HEK293 (cell line): Measurements from ENCODE around the gene CLEC16A.

Source experiments
- CTCF ChIA-PET: fragments of 350-600 bp; formaldehyde crosslinking; extraction: SDS; loops from one replicate; lab custom pipeline; 2021; ENCODE audit warnings: antibody characterized with exemption; lab: Yijun Ruan, JAX
- POLR2A ChIA-PET: fragments of 300-600 bp; formaldehyde crosslinking; extraction: SDS; loops from one replicate; lab custom pipeline; 2020; ENCODE audit warnings: antibody characterized with exemption, inconsistent platforms; lab: Yijun Ruan, JAX
- H3K27ac ChIP-seq: fragments of 200-500 bp; sonication (Bioruptor generic); 2 replicates; pipeline ENCODE4 v1.5.1; 2014; ENCODE audit warnings: low read depth, low read length, control low read depth, inconsistent platforms; ENCODE audit errors: extremely low read depth
- H3K36me3 ChIP-seq, 2 experiments: fragments of 200-500 bp in 1 of 2; sonication (Bioruptor generic) in 1 of 2; 1 replicate in 1 of 2; 2 replicates in 1 of 2; pipeline ENCODE4 v1.5.1; 2014 to 2017; ENCODE audit warnings: inconsistent platforms in 2 of 2, low read length in 2 of 2; ENCODE audit not compliant: control insufficient read depth in 2 of 2, insufficient read depth in 1 of 2
- H3K4me1 ChIP-seq: fragments of 200-500 bp; sonication (Bioruptor generic); 2 replicates; pipeline ENCODE4 v1.5.1; 2014; ENCODE audit warnings: mild to moderate bottlenecking, low read length, inconsistent platforms; ENCODE audit not compliant: control insufficient read depth, insufficient read depth
- H3K4me3 ChIP-seq: 2 replicates; pipeline ENCODE4 v1.5.1; 2011; ENCODE audit warnings: low read depth, mild to moderate bottlenecking, control low read depth, low read length, moderate library complexity
- H3K9me3 ChIP-seq: fragments of 200-500 bp; sonication (Bioruptor generic); 2 replicates; pipeline ENCODE4 v1.5.1; 2014; ENCODE audit warnings: low read depth, low read length, inconsistent platforms; ENCODE audit not compliant: control insufficient read depth, insufficient read depth
- ATF2 ChIP-seq: fragments of 450-650 bp; formaldehyde crosslinking; IDR thresholded peaks from 2 replicates; pipeline ENCODE4 v1.5.1; 2016; ENCODE audit warnings: missing biosample characterization, missing genetic modification characterization, low read depth
- KLF17 ChIP-seq: fragments of 450-650 bp; formaldehyde crosslinking; IDR thresholded peaks from 2 replicates; pipeline ENCODE4 v1.5.1; 2016; ENCODE audit warnings: missing biosample characterization, missing genetic modification characterization
- MYNN ChIP-seq: fragments of 450-650 bp; formaldehyde crosslinking; IDR thresholded peaks from 2 replicates; pipeline ENCODE4 v1.5.1; 2016; ENCODE audit warnings: missing biosample characterization, missing genetic modification characterization, borderline replicate concordance
- OVOL3 ChIP-seq: fragments of 450-650 bp; formaldehyde crosslinking; IDR thresholded peaks from 2 replicates; pipeline ENCODE4 v1.5.1; 2016; ENCODE audit warnings: missing biosample characterization, missing genetic modification characterization
- ZBTB21 ChIP-seq: fragments of 450-650 bp; formaldehyde crosslinking; IDR thresholded peaks from 2 replicates; pipeline ENCODE4 v1.5.1; 2017; ENCODE audit warnings: missing biosample characterization, missing genetic modification characterization
- ZFP3 ChIP-seq: fragments of 450-650 bp; formaldehyde crosslinking; IDR thresholded peaks from 2 replicates; pipeline ENCODE4 v1.5.1; 2016; ENCODE audit warnings: low read depth, missing biosample characterization, missing genetic modification characterization
- ZNF140 ChIP-seq: fragments of 450-650 bp; formaldehyde crosslinking; IDR thresholded peaks from 2 replicates; pipeline ENCODE4 v1.5.1; 2016; ENCODE audit warnings: missing biosample characterization, missing genetic modification characterization
- ZNF18 ChIP-seq: fragments of 450-650 bp; formaldehyde crosslinking; IDR thresholded peaks from 2 replicates; pipeline ENCODE4 v1.5.1; 2016; ENCODE audit warnings: missing biosample characterization, missing genetic modification characterization
- ZNF2 ChIP-seq: fragments of 450-650 bp; formaldehyde crosslinking; IDR thresholded peaks from 2 replicates; pipeline ENCODE4 v1.5.1; 2016; ENCODE audit warnings: missing biosample characterization, missing genetic modification characterization
- ZNF211 ChIP-seq: fragments of 450-650 bp; formaldehyde crosslinking; IDR thresholded peaks from 2 replicates; pipeline ENCODE4 v1.5.1; 2016; ENCODE audit warnings: low read depth, missing biosample characterization, missing genetic modification characterization
- ZNF26 ChIP-seq: fragments of 450-650 bp; formaldehyde crosslinking; IDR thresholded peaks from 2 replicates; pipeline ENCODE4 v1.5.1; 2016; ENCODE audit warnings: missing biosample characterization, missing genetic modification characterization
- ZNF274 ChIP-seq, 2 experiments: fragments of 200-500 bp in 1 of 2; fragments of 450-650 bp in 1 of 2; sonication (Bioruptor generic) in 1 of 2; formaldehyde crosslinking in 1 of 2; IDR thresholded peaks; 2 replicates each; pipeline versions ENCODE4 v1.5.1 to v1.6.1; 2014 to 2016; ENCODE audit warnings: borderline replicate concordance in 1 of 2, inconsistent platforms in 1 of 2, low read length in 1 of 2, missing biosample characterization in 1 of 2, missing genetic modification characterization in 1 of 2
- ZNF302 ChIP-seq: fragments of 450-650 bp; formaldehyde crosslinking; IDR thresholded peaks from 2 replicates; pipeline ENCODE4 v1.5.1; 2016; ENCODE audit warnings: missing biosample characterization, missing genetic modification characterization, low read depth
- ZNF48 ChIP-seq: fragments of 450-650 bp; formaldehyde crosslinking; IDR thresholded peaks from 2 replicates; pipeline ENCODE4 v1.5.1; 2016; ENCODE audit warnings: missing biosample characterization, missing genetic modification characterization
- ZNF510 ChIP-seq: fragments of 450-650 bp; formaldehyde crosslinking; IDR thresholded peaks from 2 replicates; pipeline ENCODE4 v1.5.1; 2018; ENCODE audit warnings: mild to moderate bottlenecking, missing genetic modification characterization, missing biosample characterization; ENCODE audit not compliant: insufficient replicate concordance
- ZNF629 ChIP-seq: fragments of 450-650 bp; formaldehyde crosslinking; IDR thresholded peaks from 2 replicates; pipeline ENCODE4 v1.5.1; 2017; ENCODE audit warnings: missing biosample characterization, missing genetic modification characterization
- ZNF654 ChIP-seq: fragments of 450-650 bp; formaldehyde crosslinking; IDR thresholded peaks from 2 replicates; pipeline ENCODE4 v1.5.1; 2016; ENCODE audit warnings: low read depth, missing biosample characterization, missing genetic modification characterization
- ZNF692 ChIP-seq: fragments of 450-650 bp; formaldehyde crosslinking; IDR thresholded peaks from 2 replicates; pipeline ENCODE4 v1.5.1; 2016; ENCODE audit warnings: missing biosample characterization, missing genetic modification characterization
- ZNF837 ChIP-seq: fragments of 450-650 bp; formaldehyde crosslinking; IDR thresholded peaks from 2 replicates; pipeline ENCODE4 v1.5.1; 2016; ENCODE audit warnings: missing biosample characterization, missing genetic modification characterization
- ZSCAN5A ChIP-seq: fragments of 450-650 bp; formaldehyde crosslinking; IDR thresholded peaks from 2 replicates; pipeline ENCODE4 v1.5.1; 2016; ENCODE audit warnings: missing biosample characterization, missing genetic modification characterization

Gene CLEC16A

GRCh38 chr16:11010575-11011221, 66.3 kb downstream of the CLEC16A start:
- TF ChIP-seq ZBTB21 (0 out of 2 replicates have a peak, but pooled peaks have one; percentile 15), ZSCAN5A (tag by site-specific recombination) (no peak), ATF2 (tag by site-specific recombination) (peak; percentile 28; the same call in 1 of the 2 replicates), ZNF26 (tag by site-specific recombination) (no peak), ZNF654 (tag by site-specific recombination) (no peak)
- POLR2A ChIA-PET: no interaction called here
- H3K36me3 ChIP-seq: peaks cover 0 to 3% of the 10 kb centered on the region in 2 experiments; a peak in 2 of 3 replicates
- no peaks in the 10 kb centered on the region for H3K4me1 ChIP-seq
- no peak overlapping the region for H3K27ac ChIP-seq
- H3K9me3 ChIP-seq: no peaks in the 10 kb centered on the region
- no peak overlapping the region for H3K4me3 ChIP-seq
- CTCF ChIA-PET: no interaction called here

GRCh38 chr16:11011326-11011725, 67.0 kb downstream of the CLEC16A start:
- POLR2A ChIA-PET: no interaction called here
- no peaks in the 10 kb centered on the region for H3K4me1 ChIP-seq
- no peaks in the 10 kb centered on the region for H3K9me3 ChIP-seq
- CTCF ChIA-PET: no interaction called here
- H3K27ac ChIP-seq: no peak overlapping the region
- TF ChIP-seq ZNF18 (tag by site-specific recombination) (no peak), ZNF211 (tag by site-specific recombination) (no peak), ZNF692 (tag by site-specific recombination) (no peak), OVOL3 (no peak), ZNF629 (no peak), ZNF302 (no peak), ZNF510 (tag by site-specific recombination) (no peak), ZNF654 (tag by site-specific recombination) (no peak), MYNN (tag by site-specific recombination) (no peak)
- H3K36me3 ChIP-seq: peaks cover 0 to 3% of the 10 kb centered on the region in 2 experiments; a peak in 2 of 3 replicates
- no peak overlapping the region for H3K4me3 ChIP-seq

GRCh38 chr16:11012841-11013240, 68.5 kb downstream of the CLEC16A start:
- Histone ChIP-seq H3K4me1 (peaks cover 2% of the 10 kb centered on the region; the same call in 1 of the 2 replicates), H3K4me3 (no peak overlapping the region), H3K9me3 (no peaks in the 10 kb centered on the region), H3K27ac (no peak overlapping the region), H3K36me3 (peaks cover 0 to 3% of the 10 kb centered on the region in 2 experiments; a peak in 2 of 3 replicates)
- POLR2A ChIA-PET: no interaction called here
- CTCF ChIA-PET: no interaction called here
- TF ChIP-seq ZNF2 (tag by site-specific recombination): no peak
- no peak for TF ChIP-seq ZNF837 (tag by site-specific recombination)
- TF ChIP-seq ZNF48 (tag by site-specific recombination): no peak
- TF ChIP-seq OVOL3: no peak
- no peak for TF ChIP-seq ZNF274 (IDR thresholded peaks at IDR 0.05; ENCODE audit: low read length)
- no peak for TF ChIP-seq ZNF274 (tag by site-specific recombination; IDR thresholded peaks at IDR 0.05; ENCODE audit: borderline replicate concordance)
- no peak for TF ChIP-seq KLF17 (tag by site-specific recombination)
- no peak for TF ChIP-seq ZFP3 (tag by site-specific recombination)
- no peak for TF ChIP-seq ZNF140 (tag by site-specific recombination)
